Inflammatory macrophage treated with lipopolysaccharide for 4 hours (primary cell): Measurements from ENCODE around the gene ARHGEF7.
"Not testable (repeated sequence)": the region's sequence is repeated elsewhere in the genome, so short reads cannot be mapped to it uniquely, and the experiment has no call there.

Experiments used
- DNase-seq: peaks from one replicate; pipeline ENCODE4 v3.0.0-alpha.2; 2020

ARHGEF7 gene

GRCh38 chr13:111230385-111230930, 115.3 kb downstream of the ARHGEF7 start:
- no peak for DNase-seq

GRCh38 chr13:111232191-111232590, 117.1 kb downstream of the ARHGEF7 start:
- DNase-seq: no peak

GRCh38 chr13:111233080-111233479, 118.0 kb downstream of the ARHGEF7 start:
- no peak for DNase-seq

- DNase-seq: peak; percentile 44
These were observed 124.9 kb downstream of the ARHGEF7 start for GRCh38 chr13:111239764-111240670.

GRCh38 chr13:111241006-111241755, 126.1 kb downstream of the ARHGEF7 start:
- no peak for DNase-seq

GRCh38 chr13:111241862-111242261, 126.8 kb downstream of the ARHGEF7 start:
- no peak for DNase-seq

GRCh38 chr13:111242585-111242984, 127.5 kb downstream of the ARHGEF7 start:
- no peak for DNase-seq

GRCh38 chr13:111243981-111244380, 128.9 kb downstream of the ARHGEF7 start:
- no peak for DNase-seq

- no peak for DNase-seq
These were observed 130.7 kb downstream of the ARHGEF7 start for GRCh38 chr13:111245576-111246384.

- DNase-seq: no peak
These were observed 132.4 kb downstream of the ARHGEF7 start for GRCh38 chr13:111247552-111247951.

- DNase-seq: no peak
These were observed 133.7 kb downstream of the ARHGEF7 start for GRCh38 chr13:111248822-111249221.

GRCh38 chr13:111249637-111250360, 134.7 kb downstream of the ARHGEF7 start:
- no peak for DNase-seq

GRCh38 chr13:111251646-111252445, 136.7 kb downstream of the ARHGEF7 start:
- no peak for DNase-seq

- no peak for DNase-seq
These were observed 137.6 kb downstream of the ARHGEF7 start for GRCh38 chr13:111252446-111253364.

GRCh38 chr13:111253365-111253872, 138.3 kb downstream of the ARHGEF7 start:
- no peak for DNase-seq

- no peak for DNase-seq
These were observed 140.2 kb downstream of the ARHGEF7 start for GRCh38 chr13:111255228-111255790.

- no peak for DNase-seq
These were observed 141.3 kb downstream of the ARHGEF7 start for GRCh38 chr13:111256458-111256857.

GRCh38 chr13:111256946-111257345, 141.8 kb downstream of the ARHGEF7 start:
- DNase-seq: no peak

- not testable (repeated sequence) for DNase-seq
These were observed 142.8 kb downstream of the ARHGEF7 start for GRCh38 chr13:111257899-111258298.
